ENCODE results near the gene DNAAF1. TPM values are rescaled to one million over a fixed set of nuclear protein-coding genes. Genes with fewer than 3 reads are reported as not detected.

Gene DNAAF1
- total RNA-seq, 3 donors from 2014 or later (not counting 1 experiment from before 2014, with no cell fraction given): 0.43 to 2.9 (median 0.95) TPM

DNA sequence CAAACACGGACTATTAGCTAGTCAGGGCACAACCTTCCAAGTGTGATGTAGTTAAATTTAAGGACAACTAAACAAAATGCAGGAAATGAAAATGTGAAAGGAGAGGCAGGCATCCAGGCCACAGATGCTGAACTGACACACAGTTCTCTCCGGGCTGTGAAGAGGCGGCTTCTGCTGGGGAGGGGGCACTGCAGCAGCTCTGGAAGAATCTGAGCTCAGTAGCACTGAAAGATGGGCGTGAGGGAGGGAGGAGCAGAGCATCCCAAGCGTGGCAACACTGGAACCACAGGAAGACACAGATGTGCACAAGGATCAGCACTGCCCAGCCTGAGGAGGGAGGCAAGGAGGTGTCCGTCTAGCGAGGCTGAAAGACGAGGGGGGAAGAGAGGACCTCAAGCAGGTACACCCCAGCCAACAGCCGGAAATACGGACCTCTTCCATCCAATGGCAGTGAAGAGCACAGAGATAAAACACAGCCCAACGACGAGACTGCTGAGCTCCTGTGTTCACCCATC is 39.8 kb upstream of the DNAAF1 start:
- Histone ChIP-seq H3K36me3 (ENCODE audit: control insufficient read depth, insufficient read depth, low read length) (peaks cover 14% of the 10 kb centered on the region), H3K9me3 (ENCODE audit: control insufficient read depth, insufficient read depth, low read length) (no peaks in the 10 kb centered on the region), H3K4me1 (ENCODE audit: control insufficient read depth, insufficient read depth, low read length) (no peaks in the 10 kb centered on the region), H3K27ac (ENCODE audit: low read length) (no peak overlapping the region), H3K27me3 (ENCODE audit: control insufficient read depth, insufficient read depth, low read length) (no peaks in the 10 kb centered on the region), H3K4me3 (ENCODE audit: low read length) (no peak overlapping the region)
- Mint-ChIP-seq H3K36me3 (no peaks in the 10 kb centered on the region), H3K27me3 (ENCODE audit: low read depth in 2 of 2) (no peaks in the 10 kb centered on the region), H3K9me3 (no peaks in the 10 kb centered on the region), H3K4me1 (peaks cover 38 to 44% of the 10 kb centered on the region in 2 donors), H3K27ac (peak overlapping the region in 1 of 2 donors; percentile 49), H3K4me3 (no peak overlapping the region)
- no peak for DNase-seq
- intact Hi-C loops (cut with micrococcal nuclease): no loop called here
- WGBS (ENCODE audit: insufficient coverage): 94% methylated on average over 12 of the region's 12 CpGs
- ATAC-seq: no peak
- TF ChIP-seq CTCF (IDR thresholded peaks at IDR 0.05): no peak

DNA sequence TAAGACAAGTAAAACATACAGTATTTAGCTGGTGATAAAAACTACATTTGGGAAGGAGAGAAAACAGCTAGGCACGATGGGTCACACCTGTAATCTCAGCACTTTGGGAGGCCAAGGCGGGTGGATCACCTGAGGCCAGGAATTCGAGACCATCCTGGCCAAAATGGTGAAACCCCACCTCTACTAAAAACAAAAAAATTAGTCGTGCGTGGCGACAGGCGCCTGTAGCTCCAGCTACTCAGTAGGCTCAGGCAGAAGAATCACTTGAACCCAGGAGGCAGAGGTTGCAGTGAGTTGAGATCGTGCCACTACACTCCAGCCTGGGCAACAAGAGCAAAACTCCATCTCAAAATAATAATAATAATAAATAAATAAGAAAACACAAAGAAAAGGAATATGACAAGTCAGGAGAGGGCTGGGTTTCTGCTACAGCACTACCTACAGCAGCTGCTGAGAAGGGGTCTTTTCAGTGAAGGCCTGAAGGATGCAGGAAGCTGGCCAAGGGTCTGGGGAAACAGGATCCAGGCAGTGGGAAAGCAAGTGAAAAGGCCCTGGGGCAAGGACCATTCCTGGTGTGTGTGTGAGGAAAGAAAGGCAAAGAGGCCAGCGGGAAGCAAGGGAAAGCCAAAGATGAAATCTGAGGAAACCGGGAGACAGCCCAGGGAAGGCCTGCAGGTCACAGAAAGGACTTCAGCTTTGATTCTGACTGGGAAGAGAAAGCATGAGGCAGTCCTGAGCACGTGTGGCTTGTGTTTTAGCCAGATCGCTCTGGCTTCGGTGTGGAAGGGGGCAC is 39.0 kb upstream of the DNAAF1 start:
- Histone ChIP-seq H3K4me1 (ENCODE audit: control insufficient read depth, insufficient read depth, low read length) (no peaks in the 10 kb centered on the region), H3K27ac (ENCODE audit: low read length) (no peak overlapping the region), H3K9me3 (ENCODE audit: control insufficient read depth, insufficient read depth, low read length) (no peaks in the 10 kb centered on the region), H3K27me3 (ENCODE audit: control insufficient read depth, insufficient read depth, low read length) (no peaks in the 10 kb centered on the region), H3K4me3 (ENCODE audit: low read length) (no peak overlapping the region), H3K36me3 (ENCODE audit: control insufficient read depth, insufficient read depth, low read length) (peaks cover 14% of the 10 kb centered on the region)
- DNase-seq: no peak
- H3K27me3 Mint-ChIP-seq (ENCODE audit: low read depth in 2 of 2): no peaks in the 10 kb centered on the region
- peaks cover 46 to 51% of the 10 kb centered on the region in 2 donors for H3K4me1 Mint-ChIP-seq
- no peak for ATAC-seq
- WGBS (ENCODE audit: insufficient coverage): 97% methylated on average over 11 of the region's 13 CpGs
- intact Hi-C loops (cut with micrococcal nuclease): no loop called here
- no peak overlapping the region for H3K4me3 Mint-ChIP-seq
- H3K27ac Mint-ChIP-seq: peak overlapping the region in 1 of 2 donors; percentile 49
- H3K36me3 Mint-ChIP-seq: no peaks in the 10 kb centered on the region
- no peak for TF ChIP-seq CTCF (IDR thresholded peaks at IDR 0.05)
- no peaks in the 10 kb centered on the region for H3K9me3 Mint-ChIP-seq

GRCh38 chr16:84107921-84108320 is 37.2 kb upstream of the DNAAF1 start:
- H3K27ac Mint-ChIP-seq: no peak overlapping the region
- H3K4me1 ChIP-seq (ENCODE audit: control insufficient read depth, insufficient read depth, low read length): no peaks in the 10 kb centered on the region
- H3K4me1 Mint-ChIP-seq: peaks cover 48 to 51% of the 10 kb centered on the region in 2 donors
- no peak for TF ChIP-seq CTCF (IDR thresholded peaks at IDR 0.05)
- no peaks in the 10 kb centered on the region for H3K9me3 Mint-ChIP-seq
- no peak overlapping the region for H3K4me3 ChIP-seq (ENCODE audit: low read length)
- H3K9me3 ChIP-seq (ENCODE audit: control insufficient read depth, insufficient read depth, low read length): no peaks in the 10 kb centered on the region
- ATAC-seq (no peak), DNase-seq (no peak)
- H3K4me3 Mint-ChIP-seq: no peak overlapping the region
- intact Hi-C loops (cut with micrococcal nuclease): no loop called here
- no peak overlapping the region for H3K27ac ChIP-seq (ENCODE audit: low read length)
- H3K36me3 Mint-ChIP-seq: no peaks in the 10 kb centered on the region
- H3K27me3 ChIP-seq (ENCODE audit: control insufficient read depth, insufficient read depth, low read length): no peaks in the 10 kb centered on the region
- 98% methylated on average over 2 of the region's 2 CpGs for WGBS (ENCODE audit: insufficient coverage)
- H3K36me3 ChIP-seq (ENCODE audit: control insufficient read depth, insufficient read depth, low read length): peaks cover 8% of the 10 kb centered on the region
- no peaks in the 10 kb centered on the region for H3K27me3 Mint-ChIP-seq (ENCODE audit: low read depth in 2 of 2)
